GM18526 (cell line): ENCODE measurements around the gene KCNQ4.

Experiments used
- POLR2A ChIP-seq: IDR thresholded peaks from 3 replicates; pipeline ENCODE4 v1.6.1; 2011; ENCODE audit not compliant: insufficient read length; ENCODE audit errors: extremely low read depth

The KCNQ4 gene

DNA sequence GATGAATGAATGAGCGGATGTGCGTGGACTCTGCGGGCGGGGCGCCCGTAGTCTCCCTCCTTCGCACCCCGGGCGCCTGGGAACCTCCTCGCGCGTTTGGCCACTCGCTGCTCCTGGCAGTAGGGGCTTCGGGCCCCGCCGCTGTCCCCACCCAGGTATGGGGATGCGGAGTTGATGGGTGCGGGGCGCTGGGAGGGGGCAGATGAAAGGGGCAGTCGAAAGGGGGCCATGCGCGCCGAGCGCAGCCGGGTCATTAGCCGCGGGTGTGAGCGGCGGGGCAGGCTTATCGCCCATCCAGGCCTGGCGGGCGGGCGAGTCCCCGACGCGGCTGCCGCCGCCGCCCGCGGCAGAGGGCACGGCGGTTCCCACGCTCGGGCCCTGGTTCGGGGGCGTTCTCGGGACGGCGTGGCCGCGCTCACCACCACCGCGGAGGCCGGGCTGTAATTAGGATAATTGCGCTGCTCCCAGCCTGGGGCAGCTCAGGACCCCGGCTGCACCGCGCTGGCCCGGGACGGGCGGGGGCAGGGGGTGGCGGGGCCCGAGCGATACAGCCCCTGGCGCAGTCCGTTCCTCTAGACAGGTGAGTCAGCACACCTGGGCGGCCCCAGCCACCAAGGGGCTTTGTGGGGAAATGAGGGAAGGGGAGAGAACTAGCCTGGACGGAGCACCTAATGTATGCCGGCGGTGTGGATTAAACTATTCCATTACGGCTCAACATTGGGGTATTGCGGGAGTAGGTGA, 100.6 kb downstream of the KCNQ4 start:
- no peak for TF ChIP-seq POLR2A

DNA sequence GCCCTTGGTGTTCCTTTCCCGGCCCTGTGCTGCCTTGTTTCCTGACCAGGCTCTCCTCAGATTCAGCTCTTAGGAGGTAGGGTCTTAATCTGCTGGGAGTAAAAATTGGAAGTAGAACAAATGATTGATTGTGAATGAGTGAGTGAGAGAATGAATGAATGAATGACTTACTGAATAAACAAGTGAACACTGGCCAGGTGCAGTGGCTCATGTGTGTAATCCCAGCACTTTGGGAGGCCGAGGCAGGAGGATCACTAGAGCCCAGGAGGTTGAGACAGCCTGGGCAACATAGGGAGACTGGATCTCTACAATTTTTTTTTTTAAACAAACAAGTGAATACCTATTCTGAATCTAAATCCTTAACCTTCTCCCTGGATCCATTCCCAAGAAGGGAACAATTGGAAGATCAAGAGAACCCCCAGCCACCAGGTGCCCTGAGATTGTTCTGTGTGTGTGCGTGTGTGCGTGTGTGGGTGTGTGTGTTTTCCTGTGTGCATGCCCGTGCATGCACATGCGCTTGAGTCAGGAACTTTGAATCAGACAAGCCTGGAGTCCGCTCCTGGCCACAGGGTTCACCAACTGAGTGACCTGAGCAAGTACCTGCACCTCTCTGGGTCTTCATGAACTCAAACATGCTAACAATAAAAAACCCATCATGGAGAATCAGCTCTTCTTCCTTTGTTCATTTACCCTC, 102.9 kb downstream of the KCNQ4 start:
- TF ChIP-seq POLR2A = no peak

DNA sequence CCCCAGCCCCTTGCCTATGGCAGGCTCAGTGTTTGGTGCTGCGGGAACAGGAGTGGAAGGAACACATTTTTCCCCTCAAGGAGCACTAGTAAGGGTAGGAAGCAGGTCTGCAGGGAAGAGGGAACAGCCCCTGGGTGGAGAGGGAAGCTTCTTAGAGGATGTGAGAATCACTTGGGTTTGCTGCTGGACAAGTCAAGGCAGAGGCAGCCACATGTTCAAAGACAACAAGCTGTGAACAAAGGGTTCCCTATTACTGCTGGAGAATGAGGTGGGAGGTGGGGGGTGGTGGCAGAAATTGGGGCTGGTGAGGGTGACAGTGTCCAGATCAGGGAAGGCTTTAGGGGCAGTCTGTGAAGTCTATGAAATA, 103.4 kb downstream of the KCNQ4 start:
- TF ChIP-seq POLR2A = no peak

DNA sequence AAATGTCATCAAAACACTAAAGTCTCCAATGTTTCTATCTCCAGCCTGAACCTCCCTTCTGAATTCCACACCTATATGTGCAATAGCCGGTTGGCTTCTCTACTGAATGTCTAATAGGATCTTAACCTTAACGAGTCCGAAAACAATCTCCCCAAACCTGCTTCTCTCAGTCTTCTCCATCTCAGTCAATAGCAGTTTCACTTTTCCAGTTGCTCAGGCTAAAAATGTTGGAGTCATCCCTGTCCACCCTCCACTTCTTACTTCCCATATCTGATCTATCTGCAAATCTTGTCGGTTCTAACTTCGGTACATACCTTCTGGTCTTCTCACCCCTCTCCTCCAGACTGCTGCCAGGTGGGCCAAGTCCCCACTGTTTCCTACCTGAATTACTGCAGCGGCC, 104.1 kb downstream of the KCNQ4 start:
- TF ChIP-seq POLR2A = no peak
